Trophoblast cell (in vitro differentiated cells and primary cell): Measurements from ENCODE around the gene ARL8A.
A peak's percentile ranks its signal among the peaks of the same experiment; 100 is the strongest.

ENCODE experiments used
- DNase-seq, 2 donors: peaks; one replicate each; pipeline ENCODE4 v3.0.0-alpha.2; 2016
- H2AFZ ChIP-seq: 2 replicates; pipeline ENCODE4 v1.6.1; 2013; ENCODE audit warnings: low read length, moderate library complexity, mild to moderate bottlenecking; ENCODE audit not compliant: insufficient read depth, poor library complexity
- H2AK5ac ChIP-seq: 2 replicates; pipeline ENCODE4 v1.6.1; 2013; ENCODE audit warnings: mild to moderate bottlenecking, low read length
- H2BK120ac ChIP-seq: 2 replicates; pipeline ENCODE4 v1.6.1; 2013; ENCODE audit warnings: low read length, mild to moderate bottlenecking, moderate library complexity; ENCODE audit not compliant: insufficient read depth, poor library complexity
- H2BK12ac ChIP-seq: 2 replicates; pipeline ENCODE4 v1.6.1; 2013; ENCODE audit warnings: mild to moderate bottlenecking, low read length, moderate library complexity
- H2BK5ac ChIP-seq: 2 replicates; pipeline ENCODE4 v1.6.1; 2013; ENCODE audit warnings: low read length, low read depth, moderate library complexity, mild to moderate bottlenecking; ENCODE audit not compliant: poor library complexity
- H3K14ac ChIP-seq: 2 replicates; pipeline ENCODE4 v1.6.1; 2013; ENCODE audit warnings: mild to moderate bottlenecking, low read length
- H3K18ac ChIP-seq: 2 replicates; pipeline ENCODE4 v1.6.1; 2013; ENCODE audit warnings: mild to moderate bottlenecking, low read length
- H3K23ac ChIP-seq: 2 replicates; pipeline ENCODE4 v1.6.1; 2013; ENCODE audit warnings: low read length
- H3K27ac ChIP-seq: 2 replicates; pipeline ENCODE4 v1.5.1; 2013; ENCODE audit warnings: low read depth, mild to moderate bottlenecking, inconsistent platforms, low read length, moderate library complexity
- H3K27me3 ChIP-seq: 2 replicates; pipeline ENCODE4 v1.6.1; 2013; ENCODE audit warnings: inconsistent platforms, mild to moderate bottlenecking, low read length, moderate library complexity; ENCODE audit not compliant: insufficient read depth
- H3K36me3 ChIP-seq, 2 experiments: 1 replicate in 1 of 2; 2 replicates in 1 of 2; pipeline ENCODE4 v1.6.1; 2013; ENCODE audit warnings: low read length in 2 of 2, mild to moderate bottlenecking in 2 of 2, moderate library complexity in 1 of 2; ENCODE audit not compliant: insufficient read depth in 2 of 2, control insufficient read depth in 1 of 2
- H3K4ac ChIP-seq: 2 replicates; pipeline ENCODE4 v1.6.1; 2013; ENCODE audit warnings: low read depth, mild to moderate bottlenecking, low read length, moderate library complexity
- H3K4me1 ChIP-seq, 2 experiments: 1 replicate in 1 of 2; 2 replicates in 1 of 2; pipeline ENCODE4 v1.6.1; 2013; ENCODE audit warnings: low read length in 2 of 2, mild to moderate bottlenecking in 2 of 2, moderate library complexity in 1 of 2; ENCODE audit not compliant: insufficient read depth in 2 of 2, control insufficient read depth in 1 of 2
- H3K4me2 ChIP-seq: 2 replicates; pipeline ENCODE4 v1.6.1; 2013; ENCODE audit warnings: inconsistent platforms, mild to moderate bottlenecking, low read length, moderate library complexity
- H3K4me3 ChIP-seq: 2 replicates; pipeline ENCODE4 v1.5.1; 2013; ENCODE audit warnings: mild to moderate bottlenecking, low read depth, low read length, inconsistent platforms
- H3K79me1 ChIP-seq: one replicate; pipeline ENCODE4 v1.6.1; 2013; ENCODE audit warnings: low read length
- H3K79me2 ChIP-seq: 2 replicates; pipeline ENCODE4 v1.6.1; 2013; ENCODE audit warnings: low read length, mild to moderate bottlenecking; ENCODE audit not compliant: control insufficient read depth, insufficient read depth, poor library complexity
- H3K9ac ChIP-seq: 2 replicates; pipeline ENCODE4 v1.6.1; 2013; ENCODE audit warnings: mild to moderate bottlenecking, low read length
- H3K9me3 ChIP-seq: 2 replicates; pipeline ENCODE4 v1.6.1; 2013; ENCODE audit warnings: low read depth, mild to moderate bottlenecking, control low read depth, inconsistent platforms, low read length; ENCODE audit not compliant: insufficient read depth
- H4K12ac ChIP-seq: 2 replicates; pipeline ENCODE4 v1.6.1; 2013; ENCODE audit warnings: low read depth, mild to moderate bottlenecking, low read length, moderate library complexity
- H4K8ac ChIP-seq: 2 replicates; pipeline ENCODE4 v1.6.1; 2013; ENCODE audit warnings: low read depth, mild to moderate bottlenecking, low read length, moderate library complexity
- H4K91ac ChIP-seq: one replicate; pipeline ENCODE4 v1.6.1; 2013; ENCODE audit warnings: low read depth, mild to moderate bottlenecking, low read length, moderate library complexity
- WGBS: extraction: QIAGEN DNeasy Blood & Tissue Kit; methylation state at CpG from one replicate; pipeline ENCODE4 v1.1.7; 2013; ENCODE audit warnings: missing lambda C conversion rate; ENCODE audit not compliant: insufficient read length, insufficient coverage; ENCODE audit errors: extremely low coverage; 5-methylcytosine and 5-hydroxymethylcytosine counted together

The ARL8A gene

GRCh38 chr1:202105571-202106339, 38.8 kb downstream of the ARL8A start:
- Histone ChIP-seq H2AK5ac (peak overlapping the region; percentile 97), H3K4ac (no peak overlapping the region), H3K27me3 (no peaks in the 10 kb centered on the region), H3K79me1 (peaks cover 15% of the 10 kb centered on the region), H2AFZ (peak overlapping the region; percentile 57), H3K36me3 (no peaks in the 10 kb centered on the region), H3K4me3 (no peak overlapping the region), H3K79me2 (peaks cover 3% of the 10 kb centered on the region), H4K8ac (peak overlapping the region; percentile 72), H3K4me2 (peak overlapping the region; percentile 43), H3K27ac (peak overlapping the region; percentile 85), H3K9me3 (no peaks in the 10 kb centered on the region), H4K91ac (peak overlapping the region; percentile 97), H4K12ac (no peak overlapping the region), H3K14ac (peak overlapping the region; percentile 36), H3K23ac (no peak overlapping the region), H2BK120ac (peak overlapping the region; percentile 87), H3K4me1 (peaks cover 14 to 17% of the 10 kb centered on the region in 2 experiments), H2BK12ac (peak overlapping the region; percentile 95), H2BK5ac (peak overlapping the region; percentile 81), H3K9ac (no peak overlapping the region), H3K18ac (no peak overlapping the region)
- peak; percentile 87 to 89 for DNase-seq
- no CpG with 5 or more reads among the region's 10 CpGs for WGBS

GRCh38 chr1:202104073-202104472, 40.5 kb downstream of the ARL8A start:
- no peak overlapping the region for H3K23ac ChIP-seq
- WGBS: no CpG with 5 or more reads among the region's 10 CpGs

GRCh38 chr1:202101184-202101583, 43.4 kb downstream of the ARL8A start:
- peaks cover 4 to 11% of the 10 kb centered on the region in 2 experiments for H3K4me1 ChIP-seq
- H2AK5ac ChIP-seq: no peak overlapping the region
- no peak overlapping the region for H3K18ac ChIP-seq
- H3K27me3 ChIP-seq: no peaks in the 10 kb centered on the region
- H3K79me2 ChIP-seq: no peaks in the 10 kb centered on the region
- H3K4me3 ChIP-seq: no peak overlapping the region
- H3K14ac ChIP-seq: no peak overlapping the region
- no peak overlapping the region for H3K9ac ChIP-seq
- no peak overlapping the region for H4K12ac ChIP-seq
- peaks cover 4% of the 10 kb centered on the region for H3K79me1 ChIP-seq
- no CpG with 5 or more reads among the region's 4 CpGs for WGBS
- H2BK120ac ChIP-seq: no peak overlapping the region
- no peak overlapping the region for H3K4me2 ChIP-seq
- no peak for DNase-seq
- H2BK12ac ChIP-seq: no peak overlapping the region
- H3K4ac ChIP-seq: no peak overlapping the region
- no peak overlapping the region for H2BK5ac ChIP-seq
- no peak overlapping the region for H2AFZ ChIP-seq
- H4K8ac ChIP-seq: peak overlapping the region; percentile 16
- no peak overlapping the region for H3K23ac ChIP-seq
- no peak overlapping the region for H3K27ac ChIP-seq
- H3K9me3 ChIP-seq: no peaks in the 10 kb centered on the region
- no peaks in the 10 kb centered on the region for H3K36me3 ChIP-seq
- H4K91ac ChIP-seq: no peak overlapping the region

More at GRCh38 chr1:202104073-202104472, 40.5 kb downstream of the ARL8A start:
- Histone ChIP-seq H4K12ac (no peak overlapping the region), H3K4ac (no peak overlapping the region), H3K27me3 (no peaks in the 10 kb centered on the region), H4K8ac (no peak overlapping the region), H2BK12ac (peak overlapping the region; percentile 75), H3K4me1 (peaks cover 14 to 17% of the 10 kb centered on the region in 2 experiments), H3K36me3 (no peaks in the 10 kb centered on the region), H3K79me1 (peaks cover 15% of the 10 kb centered on the region), H3K79me2 (peaks cover 3% of the 10 kb centered on the region), H4K91ac (peak overlapping the region; percentile 45), H2AFZ (no peak overlapping the region), H2BK5ac (no peak overlapping the region), H3K14ac (no peak overlapping the region), H3K27ac (no peak overlapping the region), H2AK5ac (no peak overlapping the region), H3K9ac (no peak overlapping the region), H3K18ac (no peak overlapping the region), H3K9me3 (no peaks in the 10 kb centered on the region), H3K4me3 (no peak overlapping the region), H3K4me2 (no peak overlapping the region), H2BK120ac (no peak overlapping the region)
- no peak for DNase-seq

GRCh38 chr1:202093858-202094257, 50.7 kb downstream of the ARL8A start:
- no peak overlapping the region for H3K4me2 ChIP-seq
- H2BK120ac ChIP-seq: no peak overlapping the region
- H4K12ac ChIP-seq: no peak overlapping the region
- no peak overlapping the region for H4K8ac ChIP-seq
- no peak overlapping the region for H2BK5ac ChIP-seq
- no peak overlapping the region for H2BK12ac ChIP-seq
- DNase-seq: no peak
- no peak overlapping the region for H3K23ac ChIP-seq
- H2AK5ac ChIP-seq: no peak overlapping the region
- no peak overlapping the region for H3K4me3 ChIP-seq
- H3K9me3 ChIP-seq: no peaks in the 10 kb centered on the region
- H3K27me3 ChIP-seq: no peaks in the 10 kb centered on the region
- H4K91ac ChIP-seq: no peak overlapping the region
- H3K4ac ChIP-seq: no peak overlapping the region
- no peaks in the 10 kb centered on the region for H3K4me1 ChIP-seq
- no peak overlapping the region for H3K18ac ChIP-seq
- no peaks in the 10 kb centered on the region for H3K79me2 ChIP-seq
- H3K36me3 ChIP-seq: no peaks in the 10 kb centered on the region
- no peak overlapping the region for H2AFZ ChIP-seq
- no peak overlapping the region for H3K9ac ChIP-seq
- H3K27ac ChIP-seq: no peak overlapping the region
- H3K79me1 ChIP-seq: no peaks in the 10 kb centered on the region
- H3K14ac ChIP-seq: no peak overlapping the region
- no CpG with 5 or more reads among the region's 6 CpGs for WGBS
